ENCODE measurements around the gene KCNJ15. TPM values are rescaled to one million over a fixed set of nuclear protein-coding genes. Genes with fewer than 3 reads are reported as not detected.

Gene KCNJ15
- total RNA-seq, 1 experiment from 2014 or later = not detected

DNA sequence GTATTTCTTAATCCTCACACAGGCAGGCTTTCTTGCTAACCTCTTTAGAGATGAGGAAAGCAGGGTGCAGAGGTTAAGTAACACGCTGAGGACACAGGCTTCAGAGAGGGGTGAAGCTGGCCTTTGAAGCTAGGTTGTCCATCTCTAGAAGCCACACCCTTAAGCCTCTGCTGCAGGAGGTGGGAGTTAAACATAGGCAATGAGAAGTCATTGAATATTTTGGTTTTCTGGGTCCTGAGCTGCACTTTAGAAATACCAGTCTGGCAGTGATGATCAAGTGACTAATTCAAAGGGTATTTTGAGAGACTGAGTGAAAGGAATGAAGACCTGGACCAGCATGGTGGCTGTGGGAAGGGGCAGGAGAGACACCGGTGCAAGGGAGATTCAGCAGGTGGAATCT is 9.9 kb downstream of the KCNJ15 start (continued):
- TF ChIP-seq SIN3A (IDR thresholded peaks at IDR 0.05; ENCODE audit: low read depth) = no peak
- no peak for TF ChIP-seq EGR1 (IDR thresholded peaks at IDR 0.05; ENCODE audit: low read depth)
- TF ChIP-seq CEBPB (IDR thresholded peaks at IDR 0.05; ENCODE audit: low read depth) = no peak

DNA sequence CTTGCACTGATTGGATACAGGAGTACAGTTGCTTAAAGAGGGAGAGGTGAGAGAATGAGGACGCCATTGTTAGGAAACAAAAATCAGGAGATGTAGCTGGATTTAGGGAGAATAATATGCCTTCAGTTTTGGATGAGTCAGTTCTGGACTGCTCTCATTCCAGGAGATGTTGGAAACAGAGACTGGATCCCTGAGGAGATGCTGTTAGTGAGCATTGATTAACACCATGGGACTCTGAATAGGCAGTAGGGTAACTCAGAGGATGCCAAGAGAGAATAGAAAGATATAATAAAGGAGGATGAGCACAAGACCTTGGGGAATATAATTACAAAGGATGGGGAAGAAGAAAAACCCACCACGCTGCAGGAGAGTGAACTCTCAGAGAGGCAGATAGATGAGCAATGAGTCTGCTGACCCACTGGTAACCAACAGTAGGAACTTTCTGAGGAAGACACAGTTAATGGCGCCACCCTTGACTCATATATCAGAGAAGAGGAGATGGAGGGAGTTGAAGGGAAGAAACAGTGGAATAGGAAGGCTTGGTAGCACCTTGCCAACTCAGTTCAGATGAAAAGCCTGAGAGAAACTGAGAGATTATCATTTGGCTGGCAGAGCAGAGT is 10.5 kb downstream of the KCNJ15 start:
- no peak overlapping the region for H3K4me3 ChIP-seq (replicated peaks in 1 of 2; ENCODE audit: low read depth in 1 of 2, low read length in 2 of 2)
- TF ChIP-seq YY1 (IDR thresholded peaks at IDR 0.05; ENCODE audit: extremely low read depth, insufficient replicate concordance, low read depth, low read length) (no peak), CEBPB (IDR thresholded peaks at IDR 0.05; ENCODE audit: low read depth) (no peak), SIN3A (IDR thresholded peaks at IDR 0.05; ENCODE audit: low read depth) (no peak), POLR2AphosphoS5 (IDR thresholded peaks at IDR 0.05; ENCODE audit: low read depth, low read length) (no peak), EZH2phosphoT487 (IDR thresholded peaks at IDR 0.05; ENCODE audit: borderline replicate concordance) (no peak), TCF7L2 (IDR thresholded peaks at IDR 0.05; ENCODE audit: borderline replicate concordance, extremely low read depth, insufficient read depth, insufficient read length) (no peak), EGR1 (IDR thresholded peaks at IDR 0.05; ENCODE audit: low read depth) (no peak), ZFX (IDR thresholded peaks at IDR 0.05) (no peak), JUND (IDR thresholded peaks at IDR 0.05) (no peak), POLR2A (IDR thresholded peaks at IDR 0.05; ENCODE audit: borderline replicate concordance, extremely low read depth, insufficient read depth, insufficient read length) (no peak), ELF1 (IDR thresholded peaks at IDR 0.05; ENCODE audit: borderline replicate concordance, low read depth) (no peak), EZH2 (IDR thresholded peaks at IDR 0.05) (no peak), ZNF274 (IDR thresholded peaks at IDR 0.05; ENCODE audit: low read depth, low read length) (no peak)
- TF ChIP-seq, protein P1, sequence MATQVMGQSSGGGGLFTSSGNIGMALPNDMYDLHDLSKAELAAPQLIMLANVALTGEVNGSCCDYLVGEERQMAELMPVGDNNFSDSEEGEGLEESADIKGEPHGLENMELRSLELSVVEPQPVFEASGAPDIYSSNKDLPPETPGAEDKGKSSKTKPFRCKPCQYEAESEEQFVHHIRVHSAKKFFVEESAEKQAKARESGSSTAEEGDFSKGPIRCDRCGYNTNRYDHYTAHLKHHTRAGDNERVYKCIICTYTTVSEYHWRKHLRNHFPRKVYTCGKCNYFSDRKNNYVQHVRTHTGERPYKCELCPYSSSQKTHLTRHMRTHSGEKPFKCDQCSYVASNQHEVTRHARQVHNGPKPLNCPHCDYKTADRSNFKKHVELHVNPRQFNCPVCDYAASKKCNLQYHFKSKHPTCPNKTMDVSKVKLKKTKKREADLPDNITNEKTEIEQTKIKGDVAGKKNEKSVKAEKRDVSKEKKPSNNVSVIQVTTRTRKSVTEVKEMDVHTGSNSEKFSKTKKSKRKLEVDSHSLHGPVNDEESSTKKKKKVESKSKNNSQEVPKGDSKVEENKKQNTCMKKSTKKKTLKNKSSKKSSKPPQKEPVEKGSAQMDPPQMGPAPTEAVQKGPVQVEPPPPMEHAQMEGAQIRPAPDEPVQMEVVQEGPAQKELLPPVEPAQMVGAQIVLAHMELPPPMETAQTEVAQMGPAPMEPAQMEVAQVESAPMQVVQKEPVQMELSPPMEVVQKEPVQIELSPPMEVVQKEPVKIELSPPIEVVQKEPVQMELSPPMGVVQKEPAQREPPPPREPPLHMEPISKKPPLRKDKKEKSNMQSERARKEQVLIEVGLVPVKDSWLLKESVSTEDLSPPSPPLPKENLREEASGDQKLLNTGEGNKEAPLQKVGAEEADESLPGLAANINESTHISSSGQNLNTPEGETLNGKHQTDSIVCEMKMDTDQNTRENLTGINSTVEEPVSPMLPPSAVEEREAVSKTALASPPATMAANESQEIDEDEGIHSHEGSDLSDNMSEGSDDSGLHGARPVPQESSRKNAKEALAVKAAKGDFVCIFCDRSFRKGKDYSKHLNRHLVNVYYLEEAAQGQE (IDR thresholded peaks at IDR 0.05; ENCODE audit: low read depth) = no peak
- TF ChIP-seq, protein P2, sequence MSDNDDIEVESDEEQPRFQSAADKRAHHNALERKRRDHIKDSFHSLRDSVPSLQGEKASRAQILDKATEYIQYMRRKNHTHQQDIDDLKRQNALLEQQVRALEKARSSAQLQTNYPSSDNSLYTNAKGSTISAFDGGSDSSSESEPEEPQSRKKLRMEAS (IDR thresholded peaks at IDR 0.05) = no peak
- H3K27ac ChIP-seq (ENCODE audit: low read depth, low read length) = no peak overlapping the region
- CTCF ChIA-PET = no interaction called here
- no peak for DNase-seq (ENCODE audit: low read depth, low spot score)
- no peaks in the 10 kb centered on the region for H3K79me2 ChIP-seq (ENCODE audit: insufficient read depth, low read length)
- no peak for ATAC-seq
- H3K4me1 ChIP-seq (ENCODE audit: control insufficient read depth in 1 of 2, insufficient read depth in 2 of 2, low read length in 2 of 2) = no peaks in the 10 kb centered on the region
- H3K9ac ChIP-seq (ENCODE audit: low read length) = no peak overlapping the region
- H3K4me2 ChIP-seq (ENCODE audit: low read length) = no peak overlapping the region
- no peaks in the 10 kb centered on the region for H3K9me2 ChIP-seq (ENCODE audit: insufficient read depth)
- H3K9me3 ChIP-seq (ENCODE audit: control insufficient read depth in 1 of 2, insufficient read depth in 1 of 2, low read depth in 1 of 2, low read length in 2 of 2) = no peaks in the 10 kb centered on the region; a peak in 1 of 4 replicates
- POLR2A ChIA-PET = no interaction called here
- no peaks in the 10 kb centered on the region for H3K36me3 ChIP-seq (ENCODE audit: control insufficient read depth in 1 of 2, insufficient read depth in 2 of 2, low read length in 2 of 2)
- intact Hi-C loops (cut with micrococcal nuclease) = no loop called here
- H2AFZ ChIP-seq (ENCODE audit: low read depth, low read length, poor library complexity, severe bottlenecking) = no peak overlapping the region
- no TSS peak for BruUV-seq (replicated peaks)
- RAD21 ChIA-PET (ENCODE audit: low non-redundant PET in 1 of 2, low total read pairs in 2 of 2, uncharacterized antibody in 2 of 2, unreplicated experiment in 2 of 2) = no interaction called here
- no peaks in the 10 kb centered on the region for H4K20me1 ChIP-seq (ENCODE audit: insufficient read depth)
- H3K27me3 ChIP-seq (ENCODE audit: insufficient read depth, low read length) = no peaks in the 10 kb centered on the region

Data from HCT116 (cell line).